Activated naive CD8-positive, alpha-beta T cell treated with anti-CD3 and anti-CD28 coated beads, Interleukin-2, amount 10 ng/mL, durations not matched to agents 7 days and 5 days (primary cell): ENCODE results near the gene ANKRD13A. TPM values are rescaled to one million over a fixed set of nuclear protein-coding genes. Genes with fewer than 3 reads are reported as not detected.
A peak's percentile ranks its signal among the peaks of the same experiment; 100 is the strongest.

Experiments
- ATAC-seq: fragments of 150-1000 bp; cut with Tn5 transposase; one replicate; pipeline ENCODE4 v1.10.0; 2021; ENCODE audit warnings: low read depth, moderate library complexity
- POLR2A ChIA-PET: fragments of 350-600 bp; sonication (Branson Sonifier 250); formaldehyde crosslinking; loops from one replicate; lab custom pipeline; 2021; ENCODE audit warnings: antibody characterized with exemption; lab: Charles Lee
- DNase-seq: peaks from one replicate; pipeline ENCODE4 v3.0.0; 2021
- H3K27ac Mint-ChIP-seq: one replicate; pipeline ENCODE4 v1.8.0; 2022; ENCODE audit warnings: mild to moderate bottlenecking, mixed read lengths
- H3K27me3 Mint-ChIP-seq: one replicate; pipeline ENCODE4 v1.8.0; 2022; ENCODE audit warnings: mild to moderate bottlenecking, moderate library complexity, mixed read lengths
- H3K36me3 Mint-ChIP-seq: one replicate; pipeline ENCODE4 v1.8.0; 2021; ENCODE audit warnings: mild to moderate bottlenecking, mixed read lengths
- H3K4me1 Mint-ChIP-seq: one replicate; pipeline ENCODE4 v1.8.0; 2021; ENCODE audit warnings: mixed read lengths
- H3K4me3 Mint-ChIP-seq: one replicate; pipeline ENCODE4 v1.8.0; 2022; ENCODE audit warnings: mild to moderate bottlenecking, moderate library complexity, mixed read lengths
- H3K9me3 Mint-ChIP-seq: one replicate; pipeline ENCODE4 v1.8.0; 2021; ENCODE audit warnings: mixed read lengths
- total RNA-seq, 2 experiments: library from RNA; stranded (reverse); gene quantifications; one replicate each; pipeline ENCODE4 v1.2.3, GENCODE V29; 2021

The ANKRD13A gene
- total RNA-seq, 2 experiments from 2014 or later, result 85.8 to 88.8 TPM

DNA sequence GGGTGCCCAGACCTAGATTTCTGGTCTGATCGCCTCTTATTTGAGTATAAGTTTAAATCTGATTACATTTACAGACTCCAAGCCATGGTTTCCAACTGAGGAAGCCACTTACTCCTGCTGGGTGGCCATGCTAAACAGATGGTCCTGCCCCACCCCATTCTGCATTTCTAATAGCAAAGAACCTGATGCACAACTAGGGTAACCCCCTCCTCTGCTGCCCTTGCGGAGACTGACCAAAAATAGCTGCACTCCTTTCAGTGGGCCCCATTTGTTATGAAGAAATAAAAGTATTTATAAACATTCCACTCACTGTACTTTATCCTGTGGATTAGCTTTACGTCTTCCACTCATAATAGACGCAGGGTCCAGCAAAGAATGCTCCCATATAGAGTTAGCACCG lies 9.8 kb upstream of the ANKRD13A start:
- peaks cover 31% of the 10 kb centered on the region for H3K36me3 Mint-ChIP-seq

DNA sequence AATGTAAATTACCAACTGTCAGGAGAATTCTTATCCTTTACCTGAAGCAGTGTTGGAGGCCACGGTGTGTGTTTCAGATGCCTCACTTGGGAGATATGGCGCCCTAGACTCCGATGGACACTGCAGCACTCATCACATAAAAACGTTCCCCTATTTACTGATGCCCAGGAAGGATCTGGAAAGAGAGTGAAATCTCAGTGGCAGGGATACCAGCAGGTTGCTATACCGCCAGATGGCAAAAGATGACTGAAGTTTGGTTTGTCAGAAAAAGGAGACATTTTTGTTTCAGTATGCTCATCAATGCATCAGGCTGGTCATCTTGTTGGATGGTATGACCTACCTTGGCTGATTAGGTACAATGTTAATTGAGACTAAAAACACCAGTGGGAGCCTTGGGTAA lies 7.6 kb upstream of the ANKRD13A start:
- no peak overlapping the region for H3K4me3 Mint-ChIP-seq
- peaks cover 23% of the 10 kb centered on the region for H3K36me3 Mint-ChIP-seq
- DNase-seq (no peak), ATAC-seq (no peak)
- no peaks in the 10 kb centered on the region for H3K9me3 Mint-ChIP-seq
- peaks cover 25% of the 10 kb centered on the region for H3K4me1 Mint-ChIP-seq
- no peaks in the 10 kb centered on the region for H3K27me3 Mint-ChIP-seq
- H3K27ac Mint-ChIP-seq, result no peak overlapping the region
- POLR2A ChIA-PET, result no interaction called here

More for the DNA sequence above, 9.8 kb upstream of the ANKRD13A start:
- DNase-seq (no peak), ATAC-seq (no peak)
- no peak overlapping the region for H3K4me3 Mint-ChIP-seq
- POLR2A ChIA-PET, result no interaction called here
- H3K27ac Mint-ChIP-seq, result no peak overlapping the region
- H3K27me3 Mint-ChIP-seq, result no peaks in the 10 kb centered on the region
- no peaks in the 10 kb centered on the region for H3K9me3 Mint-ChIP-seq
- peaks cover 26% of the 10 kb centered on the region for H3K4me1 Mint-ChIP-seq

DNA sequence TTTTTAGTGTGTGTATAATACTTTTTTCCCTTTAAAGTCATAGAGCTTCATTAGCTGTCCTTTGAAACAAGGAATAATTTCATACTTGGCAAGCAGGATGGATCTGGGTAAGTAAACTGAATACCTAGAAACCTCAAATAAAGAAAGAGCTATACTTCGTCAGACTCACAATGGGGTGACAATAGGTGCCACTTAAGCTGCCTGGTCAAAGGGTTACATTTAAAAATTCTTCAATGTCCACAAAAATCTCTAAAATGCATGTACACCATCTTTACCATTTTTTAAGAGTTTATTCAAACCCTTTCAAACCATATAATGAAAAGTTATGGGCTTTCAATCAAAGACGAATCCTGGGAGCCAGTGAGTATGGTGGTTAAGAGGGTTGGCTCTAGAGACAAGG lies 6.1 kb upstream of the ANKRD13A start:
- peaks cover 18% of the 10 kb centered on the region for H3K36me3 Mint-ChIP-seq

DNA sequence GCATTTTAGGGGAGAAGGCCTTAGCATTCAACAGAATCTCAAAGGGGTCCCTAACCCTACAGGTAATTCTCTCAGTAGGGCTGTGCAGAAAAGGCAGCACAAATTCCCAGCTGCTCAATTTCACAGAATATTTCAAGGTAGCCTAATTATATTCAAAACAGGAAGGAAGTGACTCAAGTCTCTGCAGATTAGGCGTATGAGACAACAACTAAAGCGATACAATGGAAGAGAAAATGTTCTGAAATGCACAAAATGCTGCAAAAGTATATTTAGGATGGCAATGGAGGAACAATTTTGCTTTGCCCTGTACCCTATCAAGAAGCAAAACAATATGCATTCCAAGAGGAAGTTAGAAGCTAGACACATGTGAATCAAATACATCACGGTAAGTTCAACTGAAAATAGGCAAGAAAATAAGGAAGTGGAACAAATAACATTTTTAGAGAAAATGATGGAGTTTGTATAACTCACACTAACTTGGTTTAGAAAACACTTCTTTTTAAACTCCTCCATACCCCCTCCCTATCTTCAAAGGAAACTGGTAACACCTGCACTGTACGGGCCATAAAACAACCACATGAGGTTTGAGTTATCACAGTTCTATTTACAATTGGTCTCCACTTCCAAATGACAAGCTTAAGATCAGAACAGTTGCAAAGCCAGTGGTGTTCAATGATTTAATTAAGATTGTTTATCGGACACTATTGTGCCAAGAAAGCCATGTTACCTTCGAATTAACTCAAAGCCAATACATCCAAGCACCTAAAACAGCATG lies 4.6 kb upstream of the ANKRD13A start:
- H3K4me1 Mint-ChIP-seq, result peaks cover 35% of the 10 kb centered on the region
- H3K36me3 Mint-ChIP-seq, result peaks cover 12% of the 10 kb centered on the region
- POLR2A ChIA-PET, result interaction anchor here (0.5 to 1.4 kb wide), 6 partner anchors 9 to 79 kb away, joined by 3 to 5 read pairs (median 4); no protein-coding TSS in a partner anchor
- ATAC-seq (no peak), DNase-seq (no peak)
- peak overlapping the region; percentile 99 for H3K4me3 Mint-ChIP-seq
- no peaks in the 10 kb centered on the region for H3K9me3 Mint-ChIP-seq
- peak overlapping the region; percentile 93 for H3K27ac Mint-ChIP-seq
- no peaks in the 10 kb centered on the region for H3K27me3 Mint-ChIP-seq

More for the DNA sequence above, 6.1 kb upstream of the ANKRD13A start:
- POLR2A ChIA-PET, result interaction anchor here (1.0 to 1.4 kb wide), 2 partner anchors 10 to 19 kb away, joined by 3 read pairs; no protein-coding TSS in a partner anchor
- H3K27me3 Mint-ChIP-seq, result no peaks in the 10 kb centered on the region
- ATAC-seq, result no peak
- H3K9me3 Mint-ChIP-seq, result no peaks in the 10 kb centered on the region
- H3K4me3 Mint-ChIP-seq, result peak overlapping the region; percentile 99
- DNase-seq, result no peak
- H3K4me1 Mint-ChIP-seq, result peaks cover 30% of the 10 kb centered on the region
- no peak overlapping the region for H3K27ac Mint-ChIP-seq

DNA sequence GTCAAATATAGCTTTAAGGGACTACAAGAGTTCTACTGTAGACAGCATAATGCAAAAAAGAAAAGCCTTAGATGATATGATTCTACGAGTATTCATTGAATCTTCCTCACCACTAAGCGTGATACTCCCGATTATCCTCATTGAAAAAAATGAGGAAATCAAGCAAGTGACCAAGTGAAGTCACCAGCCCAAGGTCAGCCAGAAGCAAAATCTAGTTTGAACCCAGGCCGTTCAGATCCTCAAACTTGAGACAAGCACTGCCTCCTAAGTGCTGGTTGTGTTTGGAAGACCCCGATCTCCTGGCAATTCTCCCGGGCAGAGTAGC lies 3.9 kb upstream of the ANKRD13A start:
- ATAC-seq, result no peak
- H3K36me3 Mint-ChIP-seq, result peaks cover 12% of the 10 kb centered on the region
- H3K9me3 Mint-ChIP-seq, result no peaks in the 10 kb centered on the region
- no peak for DNase-seq
- peak overlapping the region; percentile 93 for H3K27ac Mint-ChIP-seq
- H3K27me3 Mint-ChIP-seq, result no peaks in the 10 kb centered on the region
- POLR2A ChIA-PET, result interaction anchor here (0.5 to 1.3 kb wide), 3 partner anchors 11 to 78 kb away, joined by 4 read pairs; no protein-coding TSS in a partner anchor
- H3K4me3 Mint-ChIP-seq, result peak overlapping the region; percentile 99
- H3K4me1 Mint-ChIP-seq, result peaks cover 35% of the 10 kb centered on the region

- Mint-ChIP-seq H3K36me3 (peaks cover 13% of the 10 kb centered on the region), H3K27ac (peak within 1 kb of the TSS; percentile 93), H3K4me1 (peaks cover 38% of the 10 kb centered on the region), H3K9me3 (no peaks in the 10 kb centered on the region), H3K4me3 (peak within 1 kb of the TSS; percentile 99), H3K27me3 (no peaks in the 10 kb centered on the region)
- POLR2A ChIA-PET, result interaction anchor here (0.6 to 1.3 kb wide), 6 partner anchors 11 to 1366 kb away, joined by 3 to 4 read pairs (median 4); no protein-coding TSS in a partner anchor
- ATAC-seq, result peak; percentile 82
- peak; percentile 95 for DNase-seq
Measured at GRCh38 chr12:109995686-109996482, 3.3 kb upstream of the ANKRD13A start, which contains the start of gene GIT2. Gene GIT2, minus strand, starts transcription at chr12:109996368. Its CDS starts 144 bp downstream, at chr12:109996224.

- DNase-seq (no peak), ATAC-seq (no peak)
- Mint-ChIP-seq H3K27me3 (no peaks in the 10 kb centered on the region), H3K4me3 (peak overlapping the region; percentile 99), H3K9me3 (no peaks in the 10 kb centered on the region), H3K36me3 (peaks cover 11% of the 10 kb centered on the region), H3K4me1 (peaks cover 36% of the 10 kb centered on the region), H3K27ac (peak overlapping the region; percentile 89)
- POLR2A ChIA-PET, result interaction anchor here (0.6 to 1.1 kb wide), 4 partner anchors 15 to 1438 kb away, joined by 3 to 4 read pairs (median 3); no protein-coding TSS in a partner anchor
Measured at GRCh38 chr12:109996483-109996853, 2.8 kb upstream of the ANKRD13A start.

DNA sequence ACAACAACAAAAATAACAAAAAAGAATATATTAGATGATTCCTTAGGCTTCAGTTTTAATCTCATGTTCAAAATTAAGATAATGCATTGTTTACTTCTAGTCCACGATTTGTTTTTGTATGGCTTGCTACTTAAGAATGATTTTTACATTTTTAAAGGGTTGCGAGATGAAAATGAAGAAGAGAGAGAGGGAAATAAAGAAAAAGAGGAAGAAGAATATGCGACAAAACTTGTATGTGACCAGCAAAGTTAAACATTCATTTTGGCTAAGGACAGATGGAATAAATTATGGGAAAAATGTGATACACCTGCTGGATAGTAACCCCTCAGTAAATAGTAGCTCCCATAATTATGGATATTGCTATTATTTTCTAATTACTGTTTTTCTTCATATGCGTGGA lies 1.8 kb upstream of the ANKRD13A start:
- no peaks in the 10 kb centered on the region for H3K9me3 Mint-ChIP-seq
- H3K27ac Mint-ChIP-seq, result no peak overlapping the region
- POLR2A ChIA-PET, result no interaction called here
- DNase-seq (no peak), ATAC-seq (no peak)
- H3K27me3 Mint-ChIP-seq, result no peaks in the 10 kb centered on the region
- H3K36me3 Mint-ChIP-seq, result peaks cover 9% of the 10 kb centered on the region
- no peak overlapping the region for H3K4me3 Mint-ChIP-seq
- H3K4me1 Mint-ChIP-seq, result peaks cover 38% of the 10 kb centered on the region

DNA sequence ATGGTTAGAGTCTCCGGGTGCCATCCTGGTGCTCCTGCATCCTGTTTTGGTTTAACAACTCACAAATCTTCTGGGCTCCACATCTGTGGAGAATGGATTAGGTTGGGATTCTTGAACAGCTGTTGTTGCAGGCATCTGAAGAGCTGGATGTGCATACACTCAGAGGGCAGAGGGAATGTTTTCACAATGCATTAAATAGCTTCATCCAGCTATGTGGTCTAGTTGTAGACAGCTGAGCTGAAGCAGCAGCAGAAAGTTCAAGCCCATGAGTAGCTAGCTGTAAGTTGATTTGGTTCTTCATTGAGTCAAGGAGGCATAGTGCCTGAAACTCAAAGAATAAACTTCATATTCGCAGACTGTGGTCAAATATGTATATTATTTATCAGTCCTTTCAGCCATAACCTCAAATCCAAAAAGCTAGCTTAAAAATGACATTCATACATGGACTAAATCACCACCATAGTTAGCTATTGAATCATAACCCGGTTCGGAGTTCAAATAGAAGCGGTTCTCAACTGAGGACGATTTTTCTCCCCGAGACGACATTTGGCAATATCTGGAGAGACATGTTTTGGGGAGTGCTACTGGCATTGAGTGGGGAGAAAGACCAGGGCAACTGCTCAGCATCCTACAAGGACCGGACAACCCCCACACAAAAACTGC lies 858 bp upstream of the ANKRD13A start:
- POLR2A ChIA-PET, result interaction anchor here (1.1 to 2.6 kb wide), 5 partner anchors 10 to 451 kb away, joined by 3 to 14 read pairs (median 3); partner anchors contain the start of gene IFT81
- peaks cover 11% of the 10 kb centered on the region for H3K36me3 Mint-ChIP-seq
- no peaks in the 10 kb centered on the region for H3K27me3 Mint-ChIP-seq
- ATAC-seq (no peak), DNase-seq (no peak)
- peak overlapping the region; percentile 96 for H3K27ac Mint-ChIP-seq
- H3K9me3 Mint-ChIP-seq, result no peaks in the 10 kb centered on the region
- H3K4me3 Mint-ChIP-seq, result peak overlapping the region; percentile 86
- H3K4me1 Mint-ChIP-seq, result peaks cover 44% of the 10 kb centered on the region

DNA sequence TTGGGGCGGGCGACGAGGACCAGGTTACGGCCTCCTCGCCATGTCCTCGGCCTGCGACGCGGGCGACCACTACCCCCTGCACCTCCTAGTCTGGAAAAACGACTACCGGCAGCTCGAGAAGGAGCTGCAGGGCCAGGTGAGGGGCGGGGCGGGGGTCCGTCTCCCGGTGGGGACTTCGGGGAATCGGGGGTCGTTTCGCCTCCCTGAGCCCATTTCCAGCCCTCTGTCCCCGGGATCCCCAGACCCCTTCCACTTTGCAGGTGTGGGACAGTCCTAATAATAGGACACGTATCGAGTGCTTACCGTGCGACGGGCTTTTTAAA lies 380 bp downstream of the ANKRD13A start:
- peaks cover 13% of the 10 kb centered on the region for H3K36me3 Mint-ChIP-seq
- no peak for ATAC-seq
- no peak for DNase-seq
- no peaks in the 10 kb centered on the region for H3K9me3 Mint-ChIP-seq
- POLR2A ChIA-PET, result interaction anchor here (0.5 to 2.6 kb wide), 11 partner anchors 11 to 515 kb away, joined by 3 to 14 read pairs (median 3); partner anchors contain the start of genes GPN3 and IFT81
- no peaks in the 10 kb centered on the region for H3K27me3 Mint-ChIP-seq
- peak overlapping the region; percentile 96 for H3K27ac Mint-ChIP-seq
- peak overlapping the region; percentile 100 for H3K4me3 Mint-ChIP-seq
- H3K4me1 Mint-ChIP-seq, result peaks cover 40% of the 10 kb centered on the region

DNA sequence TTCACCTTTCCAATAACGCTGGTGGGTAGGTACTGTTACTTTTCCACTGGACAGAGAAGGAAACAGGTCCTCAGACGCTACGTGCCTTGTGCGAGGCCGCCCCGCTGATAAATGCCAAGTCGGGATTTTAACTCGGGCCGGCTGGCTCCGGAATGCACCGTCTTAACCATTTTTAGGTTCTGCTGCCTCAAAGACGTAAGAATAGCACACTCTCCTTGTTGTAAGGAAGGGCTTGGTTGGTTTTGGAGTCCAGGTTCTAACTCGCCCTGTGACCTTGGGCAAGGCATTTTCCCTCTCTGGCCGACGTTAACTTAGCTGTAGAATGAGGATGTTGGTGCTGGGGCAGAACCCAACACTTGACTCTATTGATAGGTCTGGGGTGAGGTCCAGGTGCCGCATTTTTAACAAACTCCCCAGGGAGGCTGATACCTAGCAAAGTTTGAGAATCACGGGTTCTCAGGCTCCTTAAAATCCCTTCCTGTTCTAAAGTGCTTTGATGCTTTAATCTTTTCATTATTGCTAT lies 814 bp downstream of the ANKRD13A start:
- no peak for DNase-seq
- peak overlapping the region; percentile 100 for H3K4me3 Mint-ChIP-seq
- peaks cover 13% of the 10 kb centered on the region for H3K36me3 Mint-ChIP-seq
- POLR2A ChIA-PET, result interaction anchor here (1.2 to 2.6 kb wide), 7 partner anchors 12 to 450 kb away, joined by 3 to 14 read pairs (median 3); no protein-coding TSS in a partner anchor
- peak overlapping the region; percentile 96 for H3K27ac Mint-ChIP-seq
- no peak for ATAC-seq
- no peaks in the 10 kb centered on the region for H3K27me3 Mint-ChIP-seq
- H3K4me1 Mint-ChIP-seq, result peaks cover 43% of the 10 kb centered on the region
- no peaks in the 10 kb centered on the region for H3K9me3 Mint-ChIP-seq

DNA sequence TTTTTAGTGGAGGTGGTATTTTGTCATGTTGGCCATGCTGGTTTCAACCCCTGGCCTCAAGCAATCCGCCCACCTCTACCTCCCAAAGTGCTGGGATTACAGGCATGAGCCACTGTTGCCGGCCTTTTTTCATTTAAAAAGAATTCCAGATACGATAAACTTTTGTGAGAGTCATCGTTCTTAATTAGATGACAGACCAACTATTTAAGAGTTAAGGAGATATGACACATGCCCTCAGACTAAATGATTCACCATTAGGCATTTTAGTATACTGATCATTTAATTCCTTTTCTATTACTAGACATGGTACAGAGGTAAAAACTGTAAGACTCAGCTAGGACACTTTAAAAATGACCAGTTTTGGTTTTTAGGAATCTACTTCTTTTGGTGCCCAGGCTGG lies 2.4 kb downstream of the ANKRD13A start:
- Mint-ChIP-seq H3K4me3 (peak overlapping the region; percentile 13), H3K27ac (no peak overlapping the region), H3K27me3 (no peaks in the 10 kb centered on the region)

More for the DNA sequence above, 2.4 kb downstream of the ANKRD13A start:
- no peaks in the 10 kb centered on the region for H3K9me3 Mint-ChIP-seq
- DNase-seq, result no peak
- POLR2A ChIA-PET, result no interaction called here
- peaks cover 53% of the 10 kb centered on the region for H3K4me1 Mint-ChIP-seq
- peaks cover 24% of the 10 kb centered on the region for H3K36me3 Mint-ChIP-seq
- no peak for ATAC-seq
